ENCODE data around the gene STK17A.

The STK17A gene

DNA sequence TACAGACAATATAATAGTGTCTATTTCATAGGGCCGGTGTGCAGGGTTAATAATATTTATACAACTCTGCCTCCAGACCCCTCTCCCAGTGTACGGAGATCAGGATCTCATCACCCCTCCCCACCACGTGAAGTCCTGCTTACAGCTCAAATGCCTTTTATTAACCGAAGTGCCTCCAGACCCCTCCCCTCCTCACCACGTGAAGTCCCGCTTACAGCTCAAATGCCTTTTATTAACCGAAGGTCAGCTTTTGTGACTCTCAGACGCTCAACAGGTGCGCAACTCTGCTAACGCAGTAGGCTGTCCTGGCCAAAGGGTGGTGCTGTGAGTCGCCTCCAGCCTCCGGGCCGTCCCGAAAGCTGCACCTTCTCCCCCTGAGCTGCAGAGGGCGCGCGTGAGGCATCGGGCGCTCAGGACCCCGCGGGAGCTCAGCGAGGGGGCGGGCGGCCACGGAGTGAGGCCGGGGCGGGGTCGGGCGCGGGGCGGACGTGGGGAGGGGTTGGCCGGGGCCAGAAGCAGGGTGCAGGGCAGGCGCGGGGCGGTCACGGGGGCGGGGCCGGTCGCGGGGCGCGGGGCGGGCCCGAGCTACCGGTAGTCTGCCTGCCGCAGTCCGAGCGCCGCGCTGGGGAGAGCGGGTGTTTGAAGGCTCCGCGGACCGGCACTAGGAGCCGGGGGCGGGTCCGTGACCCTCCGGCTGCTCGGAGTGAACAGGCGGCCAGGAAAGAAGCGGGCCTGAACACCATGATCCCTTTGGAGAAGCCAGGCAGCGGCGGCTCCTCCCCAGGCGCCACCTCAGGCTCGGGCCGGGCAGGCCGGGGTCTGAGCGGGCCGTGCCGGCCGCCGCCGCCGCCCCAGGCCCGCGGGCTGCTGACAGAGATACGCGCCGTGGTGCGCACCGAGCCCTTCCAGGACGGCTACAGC, at the start of gene STK17A:
Gene STK17A (plus strand): TSS at position 606 of the 921 bp plus-strand sequence. CDS start 136 bp downstream, at position 742.
- peak; percentile 94 for DNase-seq

DNA sequence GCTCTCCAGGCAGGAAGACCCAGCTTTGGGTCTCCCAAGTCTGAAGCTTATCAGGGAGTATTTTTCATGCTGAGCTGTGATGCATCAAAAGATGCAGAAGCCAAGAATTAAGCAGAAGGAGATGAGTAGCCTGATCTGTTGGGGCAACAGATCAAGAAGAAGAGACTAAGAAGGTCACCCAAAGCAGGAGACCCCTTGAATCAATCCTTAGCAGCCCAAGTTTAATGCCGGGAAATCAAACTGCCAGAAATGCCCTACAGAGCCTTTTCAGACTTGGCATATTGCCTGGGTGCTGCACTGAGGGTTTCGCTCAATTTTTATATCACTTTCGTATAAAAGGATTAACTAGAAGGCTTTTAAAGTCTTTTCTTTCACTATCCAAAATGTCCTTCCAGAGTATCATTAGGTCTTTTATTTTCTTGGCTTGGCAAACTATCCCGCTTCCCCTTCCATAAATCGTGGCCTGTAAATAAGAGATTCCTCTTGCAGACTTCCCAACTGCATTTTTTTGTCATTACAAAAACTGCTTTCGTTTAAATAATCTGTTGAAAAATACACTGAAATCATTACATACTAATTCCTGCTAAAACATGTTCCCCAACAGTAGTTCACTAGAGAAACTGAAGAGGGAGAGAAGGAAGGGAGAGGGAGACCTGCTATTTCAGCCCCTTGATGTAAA, 49.0 kb upstream of the STK17A start:
- no peak for DNase-seq

DNA sequence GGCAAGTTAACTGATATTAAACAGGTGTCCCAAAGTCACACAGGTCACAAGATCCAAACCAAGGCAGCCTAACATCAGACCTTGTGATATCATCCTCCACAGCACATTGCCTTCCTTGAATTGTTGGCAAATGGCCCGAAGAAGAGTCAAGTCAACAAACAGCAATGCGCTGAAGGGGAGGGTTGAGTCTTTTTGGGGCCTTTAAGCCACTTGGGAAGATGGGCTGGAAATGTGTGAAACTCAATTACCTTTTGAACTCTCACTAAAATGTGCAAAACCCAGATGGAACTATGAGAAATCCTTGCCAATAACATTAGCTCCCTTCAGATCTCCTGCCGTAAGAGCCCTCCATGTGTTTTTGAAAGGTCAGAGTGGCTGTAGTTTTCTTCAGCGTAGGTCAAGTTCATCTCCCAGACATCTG, 47.9 kb upstream of the STK17A start:
- no peak for DNase-seq

DNA sequence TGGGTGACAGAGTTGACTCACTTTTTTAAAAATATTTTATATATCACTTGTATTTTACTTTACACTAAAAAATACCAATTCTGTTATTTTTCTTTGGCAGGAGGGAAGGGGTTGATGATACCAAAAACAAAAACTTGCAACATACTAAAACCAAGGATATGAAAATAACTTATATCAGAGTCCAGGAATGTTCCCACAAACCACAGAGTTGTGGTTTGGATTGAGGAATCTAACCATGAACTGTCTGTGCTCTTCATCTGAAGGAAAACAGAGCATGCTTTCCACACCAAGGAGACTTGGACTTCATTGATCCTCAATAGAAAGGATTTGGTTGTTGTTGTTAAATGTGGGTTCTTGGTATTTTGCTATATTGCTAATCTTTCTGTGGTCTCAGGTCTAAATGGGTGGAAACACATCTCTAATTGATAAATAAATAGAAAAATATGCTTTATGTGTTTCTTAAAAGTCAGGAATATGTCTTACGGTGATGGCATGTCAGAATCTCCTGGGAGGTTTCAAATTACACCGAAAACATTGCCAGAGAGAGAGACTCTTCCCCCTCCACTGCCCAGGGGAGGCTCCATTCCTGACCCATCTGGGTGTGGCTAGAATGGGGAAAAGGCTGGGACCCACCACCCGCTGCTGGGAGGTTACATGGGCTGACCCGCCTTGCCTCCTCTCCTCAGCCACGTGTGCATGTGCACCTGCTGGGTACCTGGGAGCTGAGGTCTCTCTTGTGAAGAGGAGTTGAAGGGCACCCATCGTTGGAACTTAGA, 46.9 kb upstream of the STK17A start:
- no peak for DNase-seq

DNA sequence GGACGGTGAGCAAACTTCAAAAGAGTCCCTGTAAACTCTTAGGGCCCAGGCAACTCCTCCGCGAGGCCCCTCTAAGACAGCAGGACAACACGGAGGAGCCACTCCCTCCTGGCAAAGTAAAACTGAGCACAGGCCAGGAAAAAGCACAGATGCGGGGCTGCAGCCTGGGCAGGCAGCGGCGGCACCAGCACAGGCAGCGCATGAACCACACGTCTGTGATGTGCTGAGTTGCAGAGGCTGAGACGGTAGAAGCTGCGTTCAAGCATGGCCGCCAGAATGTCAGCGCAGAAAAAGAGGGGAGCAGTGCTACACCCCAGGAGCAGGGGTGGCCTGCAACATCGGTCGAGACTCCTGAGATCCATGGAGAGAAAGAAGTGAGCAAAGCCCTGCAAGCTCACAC, 46.1 kb upstream of the STK17A start:
- no peak for DNase-seq

DNA sequence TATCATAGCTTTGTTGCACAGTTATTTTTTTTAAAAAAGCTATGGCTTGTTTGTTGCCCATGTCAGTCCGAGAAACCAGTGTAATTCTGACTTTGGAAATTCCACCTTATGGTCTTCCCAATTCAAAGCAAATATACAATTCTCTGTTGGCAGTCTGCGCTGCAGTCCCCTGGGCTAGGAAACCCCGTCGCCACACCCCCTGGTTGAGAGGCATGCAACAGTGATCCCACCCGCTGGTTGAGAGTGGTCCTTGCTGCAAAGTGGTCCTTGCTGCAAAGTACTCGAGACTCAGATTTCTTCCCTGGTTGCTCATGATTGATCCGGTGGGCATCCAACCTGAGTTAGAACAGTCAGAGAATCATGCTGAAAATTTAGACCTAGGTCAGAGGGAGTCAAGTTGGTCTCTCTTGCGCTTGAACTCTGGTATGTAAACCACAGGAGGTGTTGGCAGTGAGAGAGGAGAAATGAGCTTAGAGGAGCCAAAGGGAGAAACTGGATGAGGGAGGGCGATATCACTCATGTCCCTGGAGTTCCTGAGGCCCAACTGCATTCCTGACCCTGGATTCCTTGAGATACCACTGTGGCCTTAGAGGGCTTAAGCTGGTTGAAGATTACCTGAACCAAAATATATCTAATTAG, 45.0 kb upstream of the STK17A start:
- no peak for DNase-seq

DNA sequence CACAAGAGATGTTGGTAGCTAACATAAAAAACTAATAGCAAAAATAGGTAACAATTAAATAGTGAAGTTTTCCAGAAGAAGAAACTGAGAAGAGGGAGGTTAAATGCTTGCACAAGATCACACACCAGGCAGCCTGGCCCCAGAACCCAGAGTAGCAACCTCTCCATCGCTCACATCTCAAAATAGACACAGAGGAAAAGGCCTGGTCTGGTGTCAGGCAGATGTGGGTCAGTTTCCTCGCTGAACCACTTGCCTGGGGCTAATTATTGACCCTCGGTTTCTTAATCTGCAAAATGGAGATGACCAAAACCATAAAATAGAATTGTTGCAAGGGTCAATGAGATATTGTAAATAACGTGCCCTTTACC, 44.5 kb upstream of the STK17A start:
- DNase-seq: no peak

DNA sequence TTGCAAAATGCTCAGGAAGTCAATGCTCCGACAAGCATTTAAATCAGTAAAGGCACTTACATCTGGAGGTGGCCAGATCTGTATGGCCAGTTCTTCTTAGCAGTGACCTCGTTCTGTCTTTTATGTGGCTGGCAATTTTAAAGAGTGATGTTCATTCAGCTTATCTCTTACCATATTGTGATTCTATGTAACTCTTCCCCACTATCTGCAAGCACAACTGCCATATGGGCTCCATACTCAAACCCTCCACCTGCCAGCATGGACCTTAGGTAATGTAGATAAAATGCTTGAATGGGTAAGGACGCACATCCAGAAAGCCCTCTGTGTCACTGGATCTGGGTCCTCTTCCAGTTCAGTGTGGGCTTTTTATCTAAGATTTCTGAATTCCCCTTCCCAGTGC, 42.4 kb upstream of the STK17A start:
- no peak for DNase-seq

DNA sequence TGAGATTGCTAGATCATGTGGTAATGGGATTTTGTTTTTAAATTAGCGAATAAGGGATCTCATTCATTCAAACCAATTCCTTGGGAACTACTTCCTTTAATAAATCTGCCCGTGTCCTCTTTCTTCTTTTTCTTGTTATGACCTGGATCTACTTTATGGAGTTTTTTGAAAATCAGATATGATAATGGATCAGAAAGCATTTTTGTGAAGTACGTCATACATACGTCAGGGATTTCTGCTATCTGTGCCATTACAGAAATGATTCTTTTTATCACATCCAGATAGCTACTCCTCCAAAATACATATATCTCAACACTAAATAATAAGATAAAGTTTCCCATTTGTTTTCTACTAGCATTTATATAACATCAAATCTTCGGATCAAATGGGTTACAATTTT, 40.2 kb upstream of the STK17A start:
- DNase-seq: no peak

DNA sequence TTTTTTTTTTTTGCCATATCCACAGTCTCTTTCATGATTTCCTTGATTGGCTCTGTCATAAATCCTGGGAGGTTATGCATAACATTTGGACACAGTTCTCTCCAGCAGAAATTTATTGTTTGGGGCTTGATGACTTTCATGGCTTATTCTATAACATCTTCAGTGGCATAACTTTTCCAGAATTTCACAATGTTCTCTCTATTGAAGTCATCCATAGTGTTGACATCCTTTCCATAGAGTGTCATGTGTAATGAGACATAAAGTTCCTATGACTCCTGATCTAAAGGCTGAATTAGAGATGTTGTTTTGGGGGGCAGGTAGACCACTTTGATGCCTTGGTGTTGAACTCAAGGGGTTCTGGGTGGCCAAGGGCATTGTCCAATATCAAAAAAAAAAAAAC, 36.7 kb upstream of the STK17A start:
- no peak for DNase-seq

DNA sequence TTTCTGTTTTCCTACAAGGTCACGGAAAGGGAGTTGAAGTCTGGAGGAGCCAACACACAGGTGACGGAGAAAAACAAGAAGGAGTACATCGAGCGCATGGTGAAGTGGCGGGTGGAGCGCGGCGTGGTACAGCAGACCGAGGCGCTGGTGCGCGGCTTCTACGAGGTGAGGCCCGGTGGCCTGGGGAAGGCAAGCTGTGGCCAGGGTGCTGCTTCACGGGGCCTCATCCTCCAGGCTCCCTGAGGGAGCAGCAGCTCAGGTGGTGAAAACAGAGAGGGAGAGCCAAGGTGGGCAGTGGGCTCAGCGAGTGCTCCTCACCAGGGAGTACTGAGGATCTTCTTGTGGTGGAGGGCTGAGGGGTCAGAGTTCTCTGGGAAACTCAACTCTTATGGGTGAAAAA, 32.5 kb upstream of the STK17A start:
- DNase-seq: no peak

DNA sequence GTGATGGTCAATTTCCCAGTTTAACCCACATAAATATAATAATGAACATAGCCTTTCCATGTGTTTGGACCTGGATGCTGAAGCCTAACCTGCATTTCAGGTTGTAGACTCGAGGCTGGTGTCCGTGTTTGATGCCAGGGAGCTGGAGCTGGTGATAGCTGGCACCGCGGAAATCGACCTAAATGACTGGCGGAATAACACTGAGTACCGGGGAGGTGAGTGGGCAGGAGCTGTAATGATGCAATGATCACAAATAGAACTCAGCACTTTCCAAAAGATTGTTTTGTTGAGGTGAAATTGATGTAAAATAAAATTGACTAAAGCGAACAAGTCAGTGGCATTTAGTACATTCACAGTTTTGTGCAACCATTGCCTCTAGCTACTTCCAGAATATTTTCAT, 30.8 kb upstream of the STK17A start:
- no peak for DNase-seq

DNA sequence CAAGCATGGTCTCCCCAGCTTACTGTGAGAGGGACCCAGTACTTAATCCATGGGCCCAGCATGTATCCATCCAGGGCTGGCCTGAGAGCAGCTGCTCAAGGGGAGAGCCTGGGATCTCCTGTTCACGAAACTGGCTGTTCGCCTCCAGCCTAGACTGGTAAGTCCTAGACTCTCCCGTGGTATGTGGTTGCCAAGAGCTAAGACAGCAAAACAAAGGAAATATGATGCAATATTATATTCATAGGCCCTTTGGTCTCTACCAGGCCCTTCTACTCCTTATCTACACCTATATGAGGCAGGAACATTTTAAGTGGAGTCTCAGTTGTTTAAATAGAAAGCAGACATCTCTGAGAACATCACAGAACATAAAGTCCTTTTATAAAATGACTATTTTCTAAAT, 28.9 kb upstream of the STK17A start:
- peak; percentile 7 for DNase-seq

DNA sequence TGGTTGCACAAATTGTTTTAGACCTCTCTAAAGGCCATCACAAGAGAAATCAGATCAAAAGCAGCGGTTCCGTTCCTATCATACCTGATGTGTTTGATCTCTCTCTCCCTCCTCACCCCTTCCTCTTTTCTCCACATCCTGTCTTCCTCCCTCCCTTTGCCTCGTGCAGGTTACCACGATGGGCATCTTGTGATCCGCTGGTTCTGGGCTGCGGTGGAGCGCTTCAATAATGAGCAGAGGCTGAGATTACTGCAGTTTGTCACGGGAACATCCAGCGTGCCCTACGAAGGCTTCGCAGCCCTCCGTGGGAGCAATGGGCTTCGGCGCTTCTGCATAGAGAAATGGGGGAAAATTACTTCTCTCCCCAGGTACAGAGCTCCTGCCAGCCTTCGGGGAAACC, 28.5 kb upstream of the STK17A start:
- DNase-seq: peak; percentile 37

DNA sequence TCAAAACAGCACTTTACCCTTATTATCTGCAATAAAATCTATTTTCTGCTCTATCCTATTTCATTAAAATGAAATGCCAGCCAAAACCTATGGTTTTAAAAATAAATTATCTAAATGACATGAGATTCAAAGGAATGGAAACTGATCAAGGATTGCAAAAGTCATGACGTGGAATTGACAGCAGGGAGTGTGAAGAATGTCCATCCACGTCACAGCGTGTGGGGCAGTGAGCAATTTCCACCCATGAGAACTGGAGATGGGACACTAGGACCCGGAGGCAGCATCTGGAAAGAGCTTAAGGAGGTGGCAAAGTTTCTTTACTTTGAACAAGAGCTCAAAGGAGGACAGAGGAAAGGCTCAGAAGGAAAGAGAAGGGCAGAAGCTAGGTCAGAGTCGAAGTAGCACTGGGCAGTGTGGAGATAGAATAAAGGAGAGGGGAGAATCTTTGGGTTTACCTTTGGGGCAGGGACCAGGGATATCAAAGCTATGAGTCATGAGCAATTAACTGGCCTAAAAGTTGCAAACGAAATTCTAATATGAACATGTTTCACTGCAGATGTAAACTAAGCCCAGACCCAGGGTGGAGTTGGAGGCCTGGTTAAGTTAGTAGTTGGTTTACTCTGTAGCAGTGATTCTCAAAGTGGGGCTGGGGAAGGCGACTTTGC, 24.9 kb upstream of the STK17A start:
- no peak for DNase-seq

DNA sequence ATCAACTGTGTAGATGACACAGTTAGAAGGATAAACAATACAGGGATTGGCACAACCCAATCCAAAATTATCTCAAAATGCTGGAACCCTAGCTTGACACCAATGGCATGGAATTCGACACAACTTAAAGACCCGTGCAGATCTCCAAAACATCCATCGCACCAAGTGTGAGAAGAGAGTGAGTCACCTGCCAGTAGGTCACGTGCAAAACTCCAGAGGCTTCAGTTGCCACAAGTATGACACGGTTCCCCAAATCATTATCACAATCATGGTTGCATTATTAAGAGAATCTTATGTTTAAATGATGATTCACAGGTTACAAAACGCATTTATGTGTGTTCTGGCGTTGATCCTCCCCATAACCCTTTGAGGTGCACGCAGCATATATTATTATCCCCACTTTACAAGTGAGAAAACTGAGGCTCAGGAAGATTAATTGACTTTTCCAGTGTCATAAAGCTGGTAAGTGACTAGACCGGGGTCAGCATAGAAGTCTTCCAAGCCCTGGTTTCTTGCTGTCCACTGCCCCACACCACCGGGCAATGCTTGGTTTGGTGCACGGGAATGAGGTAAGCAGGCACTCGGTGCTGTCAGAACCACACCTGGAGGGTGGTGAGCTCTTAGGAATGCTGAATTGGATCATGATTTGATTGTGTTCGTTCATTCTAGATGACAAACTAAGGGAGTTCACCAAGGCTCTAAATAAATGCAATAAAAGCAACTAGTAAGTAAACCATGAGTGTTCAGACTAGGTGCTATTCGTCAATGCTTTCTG, 23.6 kb upstream of the STK17A start:
- no peak for DNase-seq

DNA sequence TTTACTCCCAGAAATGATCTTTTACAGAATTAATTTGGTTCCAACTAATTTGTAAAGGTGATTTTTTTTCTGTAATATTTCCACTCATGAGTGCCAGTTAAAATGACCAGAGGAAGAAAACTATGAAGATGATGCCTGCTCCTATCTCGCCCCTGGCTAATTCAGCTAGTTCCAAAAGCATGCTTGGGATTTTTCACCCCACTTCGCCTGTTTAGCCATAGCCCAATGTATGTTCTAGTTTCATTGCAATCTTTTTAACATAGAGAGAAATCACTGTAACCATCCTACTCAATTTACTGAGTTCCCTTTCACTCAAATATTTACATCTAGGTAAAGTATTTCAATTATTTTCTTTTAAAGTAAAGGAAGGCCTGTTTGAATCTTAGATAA, 23.0 kb upstream of the STK17A start:
- no peak for DNase-seq

DNA sequence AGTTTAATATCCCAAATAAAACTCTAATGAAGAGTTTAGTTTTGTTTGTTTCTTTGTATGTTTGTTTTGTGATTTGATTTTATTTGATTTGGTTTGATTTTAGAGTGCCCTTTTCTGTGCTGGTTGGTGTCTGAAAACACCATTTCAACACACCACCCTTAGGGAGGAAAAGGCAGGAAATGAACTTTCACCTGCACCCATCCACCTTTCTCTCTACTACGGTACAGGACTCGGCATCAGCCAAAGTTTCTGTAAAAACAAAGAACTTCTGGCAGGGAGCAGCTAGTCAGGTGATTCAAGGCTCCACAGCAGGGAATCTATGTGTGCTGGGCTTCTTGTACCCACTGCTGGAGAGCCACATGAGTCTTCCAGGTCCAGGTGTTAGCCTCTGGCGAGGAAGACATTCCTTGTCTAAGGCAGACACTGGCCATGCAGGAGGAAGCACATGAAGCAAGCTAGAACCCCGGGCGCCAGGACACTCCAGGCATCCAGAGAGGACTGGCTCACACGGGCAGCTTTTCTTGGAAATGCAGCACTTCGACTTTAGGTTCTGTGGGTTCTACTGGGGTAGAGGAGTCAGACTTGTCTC, 22.1 kb upstream of the STK17A start:
- no peak for DNase-seq

DNA sequence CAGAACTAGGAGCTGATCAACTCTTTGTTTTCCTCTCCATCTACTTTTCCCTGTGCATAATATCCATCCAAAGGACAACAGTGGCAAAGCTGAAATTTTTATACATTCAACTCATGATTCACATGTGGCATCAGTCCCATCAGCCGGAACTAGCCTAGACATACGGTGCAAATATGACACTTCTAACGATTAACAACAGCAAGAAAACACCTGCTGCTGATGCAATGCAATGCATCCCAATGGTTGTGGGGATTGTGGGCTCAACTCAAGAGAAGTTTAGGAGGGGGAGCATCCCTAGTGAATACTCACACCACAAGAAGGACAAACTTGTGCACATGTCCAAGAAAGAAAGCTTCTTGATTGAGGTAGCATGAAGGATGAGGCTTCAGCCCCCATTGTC, 20.5 kb upstream of the STK17A start:
- DNase-seq: no peak

DNA sequence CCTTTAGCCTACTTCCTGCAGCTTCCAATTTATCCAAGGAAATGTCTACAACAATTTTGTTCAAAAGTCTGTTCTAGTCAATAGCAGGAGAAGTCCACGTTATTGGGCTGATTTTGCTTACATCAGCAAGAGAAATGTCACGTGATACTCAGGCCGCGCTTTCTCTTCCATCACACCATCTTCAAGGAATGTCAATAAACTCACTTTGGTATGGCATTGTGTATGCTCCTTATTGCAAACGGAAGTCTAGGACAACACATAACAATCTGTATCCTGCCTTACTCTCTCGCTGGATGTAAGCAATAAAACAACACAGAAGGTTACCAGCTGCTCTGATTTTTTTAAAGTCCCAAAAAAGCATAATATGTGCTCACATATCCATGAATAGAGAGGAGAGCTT, 17.1 kb upstream of the STK17A start:
- DNase-seq: no peak

DNA sequence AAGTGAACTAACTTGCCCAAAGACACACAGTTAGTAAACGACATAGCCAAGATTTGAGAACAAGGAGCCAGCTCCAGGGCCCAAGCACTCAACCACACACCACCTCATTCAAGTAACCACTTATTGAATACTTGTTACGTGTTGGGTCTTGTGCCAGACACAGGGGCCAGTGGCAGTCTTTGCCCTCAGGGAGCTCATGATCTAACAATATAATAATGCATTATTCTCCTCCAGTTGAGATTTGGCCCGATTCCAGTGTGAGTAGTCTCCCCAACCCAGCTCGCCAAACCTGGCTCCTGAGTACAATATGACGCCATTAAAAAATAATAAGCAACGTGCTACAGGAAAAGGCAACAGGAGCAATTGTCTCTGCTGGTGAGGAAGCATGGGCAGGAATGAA, 14.4 kb upstream of the STK17A start:
- DNase-seq: no peak

Measured in CD4-positive, alpha-beta T cell treated with Interleukin-6 for 4 hours (primary cell).